ENCODE measurements around the gene CNOT8.
"Not testable (repeated sequence)": the region's sequence is repeated elsewhere in the genome, so short reads cannot be mapped to it uniquely, and the experiment has no call there.

The CNOT8 gene

DNA sequence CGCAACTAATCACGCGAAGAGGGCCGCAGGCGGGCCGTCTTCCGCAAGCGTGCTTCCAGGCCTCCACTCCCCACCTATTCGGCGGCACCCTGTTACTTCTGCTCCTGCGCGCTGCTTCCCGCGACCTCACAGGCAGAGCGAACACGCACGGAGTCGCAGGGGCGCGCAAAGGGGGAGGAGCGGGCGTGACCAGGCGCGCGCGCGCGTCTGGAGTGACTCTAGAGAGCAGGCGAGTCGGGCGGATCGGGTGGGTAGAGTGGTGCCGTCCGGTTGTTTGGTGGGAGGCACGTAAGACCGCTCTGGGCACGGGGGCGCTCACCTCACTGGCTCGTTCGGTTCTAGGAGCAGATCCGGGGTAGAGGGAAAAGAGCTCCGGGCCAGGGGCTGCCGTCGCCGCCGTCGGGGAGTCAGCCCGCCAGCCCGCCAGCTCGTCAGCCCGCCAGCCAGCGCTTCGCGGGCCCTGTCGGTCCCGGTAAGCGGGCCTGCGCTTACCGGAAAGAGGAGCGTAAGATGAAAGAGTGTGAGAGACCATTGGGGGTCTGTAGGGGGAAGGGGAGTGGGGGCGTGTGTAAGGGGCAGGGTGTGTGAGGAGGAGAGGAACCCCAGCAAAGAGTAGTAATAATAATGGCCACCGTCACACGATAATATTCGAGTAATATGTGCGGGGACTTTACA is at the start of gene CNOT8:
TSS of gene CNOT8 (plus strand) at position 331 of the 675 bp plus-strand sequence. CDS start 4,652 bp downstream, outside the sequence.
- TF ChIP-seq JUND (IDR thresholded peaks at IDR 0.05; ENCODE audit: low read depth): no peak
- in situ Hi-C loops (cut with HindIII; ENCODE audit: low pct_unique_long_range_greater_than_20kb, low sequenced_read_pairs): no loop called here

DNA sequence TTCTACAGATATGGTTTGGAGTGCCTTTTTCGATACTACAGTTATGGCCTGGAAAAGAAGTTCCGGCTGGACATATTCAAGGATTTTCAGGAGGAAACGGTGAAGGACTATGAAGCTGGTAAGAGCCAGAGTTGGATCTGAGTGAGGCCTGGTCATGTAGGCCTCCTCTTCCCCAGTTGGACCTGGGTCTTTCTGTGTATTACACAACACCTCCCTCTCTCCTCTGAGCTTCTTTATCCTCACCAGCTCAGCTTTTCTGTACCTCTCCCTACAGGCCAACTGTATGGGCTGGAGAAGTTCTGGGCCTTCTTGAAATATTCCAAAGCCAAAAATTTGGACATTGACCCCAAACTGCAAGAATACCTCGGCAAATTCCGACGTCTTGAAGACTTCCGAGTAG is 47.2 kb upstream of the CNOT8 start:
- TF ChIP-seq JUND (IDR thresholded peaks at IDR 0.05; ENCODE audit: low read depth): no peak
- in situ Hi-C loops (cut with HindIII; ENCODE audit: low pct_unique_long_range_greater_than_20kb, low sequenced_read_pairs): no loop called here
- DNase-seq (ENCODE audit: low read depth in 1 of 2, low spot score in 1 of 2): no peak

More for the DNA sequence above, at the start of gene CNOT8:
- peak; percentile 83 to 99 for DNase-seq (ENCODE audit: low read depth in 1 of 2, low spot score in 1 of 2)

DNA sequence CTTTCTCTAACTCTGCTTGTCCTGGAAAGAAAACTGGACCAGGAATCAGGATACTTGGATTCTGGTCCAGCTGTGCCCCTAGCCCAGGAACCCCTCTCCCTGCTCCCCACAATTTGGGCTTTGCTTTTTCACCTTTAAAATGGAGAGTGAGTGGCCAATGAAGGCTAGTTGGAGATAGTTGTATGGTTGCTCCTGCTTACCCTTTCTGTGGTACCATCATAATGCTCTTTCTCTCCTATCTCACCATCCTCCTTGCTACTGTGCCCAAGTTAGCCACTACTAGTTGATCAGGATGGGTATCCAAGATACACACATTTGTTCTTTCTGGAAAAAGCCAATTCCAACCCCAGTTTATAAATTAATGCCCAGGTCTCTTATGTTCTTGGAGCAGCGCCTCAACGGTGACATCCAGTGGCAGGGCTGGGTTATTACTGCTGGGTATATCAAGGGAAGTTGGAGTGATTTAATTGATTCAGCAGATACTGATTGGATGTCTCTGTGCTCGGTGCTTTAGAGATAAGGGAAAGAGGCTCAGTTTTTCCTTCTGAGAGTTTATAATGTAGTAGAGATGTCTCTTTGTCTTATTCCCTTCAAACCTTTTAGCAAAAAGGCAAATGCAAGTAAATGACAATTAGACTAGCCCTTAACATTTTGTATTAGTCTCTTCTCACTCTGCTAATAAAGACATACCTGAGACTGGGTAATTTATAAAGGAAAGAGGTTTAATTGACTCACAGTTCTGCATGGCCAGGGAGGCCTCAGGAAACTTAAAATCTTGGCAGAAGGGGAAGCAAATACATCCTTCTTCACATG is 46.6 kb upstream of the CNOT8 start:
- in situ Hi-C loops (cut with HindIII; ENCODE audit: low pct_unique_long_range_greater_than_20kb, low sequenced_read_pairs): no loop called here
- no peak for TF ChIP-seq JUND (IDR thresholded peaks at IDR 0.05; ENCODE audit: low read depth)
- DNase-seq (ENCODE audit: low read depth in 1 of 2, low spot score in 1 of 2): peak; percentile 54 to 74

- no peak for TF ChIP-seq JUND (IDR thresholded peaks at IDR 0.05; ENCODE audit: low read depth)
- in situ Hi-C loops (cut with HindIII; ENCODE audit: low pct_unique_long_range_greater_than_20kb, low sequenced_read_pairs): no loop called here
These were observed 45.3 kb upstream of the CNOT8 start for GRCh38 chr5:154813158-154813557.

DNA sequence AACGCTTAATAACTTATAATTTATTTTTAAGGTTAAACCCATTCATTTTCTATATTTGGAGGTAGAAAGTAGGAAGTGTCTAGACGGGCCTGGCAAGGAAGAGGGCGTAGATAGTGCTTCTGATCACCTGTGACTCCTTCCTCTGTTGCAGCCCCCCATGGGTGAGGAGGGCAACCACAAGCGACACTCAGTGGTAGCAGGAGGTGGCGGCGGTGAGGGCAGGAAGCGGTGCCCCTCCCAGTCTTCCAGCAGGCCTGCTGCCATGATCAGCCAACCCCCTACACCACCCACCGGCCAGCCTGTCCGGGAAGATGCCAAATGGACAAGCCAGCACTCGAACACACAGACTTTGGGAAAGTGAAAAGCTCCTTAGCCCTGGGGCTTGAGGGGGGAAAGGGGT is 44.7 kb upstream of the CNOT8 start:
- no peak for DNase-seq (ENCODE audit: low read depth in 1 of 2, low spot score in 1 of 2)
- no peak for TF ChIP-seq JUND (IDR thresholded peaks at IDR 0.05; ENCODE audit: low read depth)
- in situ Hi-C loops (cut with HindIII; ENCODE audit: low pct_unique_long_range_greater_than_20kb, low sequenced_read_pairs): no loop called here

More at GRCh38 chr5:154813158-154813557, 45.3 kb upstream of the CNOT8 start:
- no peak for DNase-seq (ENCODE audit: low read depth in 1 of 2, low spot score in 1 of 2)

DNA sequence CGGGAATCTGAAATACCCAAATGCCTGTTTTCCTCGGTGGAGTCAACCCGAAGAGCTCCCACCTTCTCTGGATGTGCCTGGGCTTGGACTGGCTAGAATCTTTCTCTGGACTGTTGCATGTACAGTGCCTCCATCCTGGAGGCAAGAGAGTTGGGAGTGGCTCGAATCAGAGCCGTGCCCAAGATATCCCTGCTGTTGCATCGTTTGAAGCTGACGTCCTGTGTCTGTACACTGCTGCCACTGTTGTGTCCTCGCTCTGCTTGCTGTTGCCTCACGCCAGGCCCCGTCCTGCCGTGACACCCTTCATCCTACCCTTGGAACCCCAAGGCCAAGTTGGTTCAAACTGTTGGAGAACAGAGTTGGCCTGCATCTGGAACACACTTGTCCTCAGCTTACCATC is 43.4 kb upstream of the CNOT8 start:
- in situ Hi-C loops (cut with HindIII; ENCODE audit: low pct_unique_long_range_greater_than_20kb, low sequenced_read_pairs): no loop called here
- no peak for DNase-seq (ENCODE audit: low read depth in 1 of 2, low spot score in 1 of 2)
- TF ChIP-seq JUND (IDR thresholded peaks at IDR 0.05; ENCODE audit: low read depth): no peak

GRCh38 chr5:154815684-154816247 is 42.7 kb upstream of the CNOT8 start:
- DNase-seq (ENCODE audit: low read depth in 1 of 2, low spot score in 1 of 2): no peak
- TF ChIP-seq JUND (IDR thresholded peaks at IDR 0.05; ENCODE audit: low read depth): no peak
- in situ Hi-C loops (cut with HindIII; ENCODE audit: low pct_unique_long_range_greater_than_20kb, low sequenced_read_pairs): no loop called here

DNA sequence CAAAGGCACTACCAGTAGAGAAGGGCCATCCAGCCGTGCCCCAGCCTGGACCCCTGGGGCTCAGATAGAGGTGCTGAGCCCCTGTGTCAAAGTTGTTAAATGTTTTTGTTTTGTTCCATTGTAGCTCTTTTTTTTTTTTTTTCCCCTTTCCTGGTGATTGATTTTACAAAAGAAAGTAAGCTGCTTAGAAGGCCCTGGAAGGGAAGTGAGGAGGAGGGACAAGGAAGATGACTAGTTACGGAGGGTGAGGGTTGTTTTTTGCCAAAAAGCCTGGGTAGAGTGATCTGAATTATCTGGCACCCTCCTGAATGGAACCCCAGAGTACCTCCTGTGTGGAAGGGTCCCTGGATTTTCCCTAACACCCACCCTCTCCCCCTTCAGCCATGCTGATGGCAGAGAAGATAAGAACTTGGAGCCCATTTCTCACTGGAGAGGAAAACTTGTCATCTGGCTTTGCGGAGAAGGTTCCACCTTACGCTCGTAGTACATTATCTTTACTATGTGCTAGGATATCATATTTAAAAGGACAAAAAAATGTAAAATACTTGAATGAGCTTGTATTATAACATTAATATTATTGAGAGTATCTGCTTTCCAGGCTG is 41.4 kb upstream of the CNOT8 start:
- in situ Hi-C loops (cut with HindIII; ENCODE audit: low pct_unique_long_range_greater_than_20kb, low sequenced_read_pairs): no loop called here
- TF ChIP-seq JUND (IDR thresholded peaks at IDR 0.05; ENCODE audit: low read depth): no peak
- no peak for DNase-seq (ENCODE audit: low read depth in 1 of 2, low spot score in 1 of 2)

- no peak for TF ChIP-seq JUND (IDR thresholded peaks at IDR 0.05; ENCODE audit: low read depth)
- DNase-seq (ENCODE audit: low read depth in 1 of 2, low spot score in 1 of 2): no peak
- in situ Hi-C loops (cut with HindIII; ENCODE audit: low pct_unique_long_range_greater_than_20kb, low sequenced_read_pairs): no loop called here
These were observed 40.6 kb upstream of the CNOT8 start for GRCh38 chr5:154817815-154818214.

DNA sequence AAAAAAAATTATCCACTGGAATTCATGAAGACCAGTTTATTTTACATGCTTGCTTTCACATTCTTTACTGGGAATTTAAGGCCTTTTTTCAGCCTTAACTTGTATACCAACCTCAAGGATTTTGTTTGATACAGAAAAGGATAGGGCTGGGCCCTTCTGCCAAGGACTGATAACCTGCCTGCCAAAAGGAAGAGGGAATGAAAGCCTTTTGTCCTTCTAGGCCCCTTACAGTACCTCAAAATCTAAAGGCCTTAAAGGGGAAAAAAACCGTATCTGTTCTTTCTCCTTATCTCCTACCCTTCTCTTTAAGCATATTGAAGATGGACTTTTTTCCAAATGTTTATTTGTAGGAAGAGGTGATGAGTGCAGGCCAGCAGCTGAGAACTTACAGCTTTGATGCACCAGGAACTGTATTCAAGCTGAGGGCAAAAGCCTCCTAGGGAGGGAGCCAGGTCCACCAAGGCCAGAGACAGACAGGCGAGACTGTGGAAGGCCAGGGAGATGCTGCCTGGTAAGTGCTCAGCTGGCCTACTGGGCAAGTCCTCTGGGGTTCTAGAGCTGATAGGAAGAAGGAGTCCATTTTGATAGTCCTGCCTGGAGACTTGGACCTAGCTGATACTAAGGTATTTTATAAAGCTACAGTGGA is 39.8 kb upstream of the CNOT8 start:
- no peak for DNase-seq (ENCODE audit: low read depth in 1 of 2, low spot score in 1 of 2)
- in situ Hi-C loops (cut with HindIII; ENCODE audit: low pct_unique_long_range_greater_than_20kb, low sequenced_read_pairs): no loop called here
- no peak for TF ChIP-seq JUND (IDR thresholded peaks at IDR 0.05; ENCODE audit: low read depth)

- DNase-seq (ENCODE audit: low read depth in 1 of 2, low spot score in 1 of 2): no peak
- no peak for TF ChIP-seq JUND (IDR thresholded peaks at IDR 0.05; ENCODE audit: low read depth)
- in situ Hi-C loops (cut with HindIII; ENCODE audit: low pct_unique_long_range_greater_than_20kb, low sequenced_read_pairs): no loop called here
These were observed 38.9 kb upstream of the CNOT8 start for GRCh38 chr5:154819546-154819945.

DNA sequence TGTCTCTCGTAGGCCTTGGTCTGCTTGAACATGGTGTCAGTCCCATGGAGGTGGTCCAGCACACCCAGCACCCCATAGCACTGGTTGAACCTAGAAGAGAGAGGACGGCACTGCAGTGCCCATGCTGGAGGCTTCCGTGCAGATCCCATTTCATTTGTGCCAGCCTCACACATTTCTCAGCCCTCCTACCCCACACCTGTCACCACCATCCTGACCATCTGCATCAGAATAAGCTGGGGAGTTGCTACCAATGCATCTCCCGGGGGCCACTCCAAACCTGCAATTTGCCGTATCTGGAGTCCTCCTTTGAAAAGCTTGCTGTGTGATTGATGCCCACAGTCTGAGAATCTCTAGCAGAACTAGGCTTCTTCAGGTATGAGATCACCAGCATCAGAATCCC is 38.0 kb upstream of the CNOT8 start:
- in situ Hi-C loops (cut with HindIII; ENCODE audit: low pct_unique_long_range_greater_than_20kb, low sequenced_read_pairs): no loop called here
- no peak for TF ChIP-seq JUND (IDR thresholded peaks at IDR 0.05; ENCODE audit: low read depth)
- DNase-seq (ENCODE audit: low read depth in 1 of 2, low spot score in 1 of 2): no peak

GRCh38 chr5:154822896-154823295 is 35.5 kb upstream of the CNOT8 start:
- in situ Hi-C loops (cut with HindIII; ENCODE audit: low pct_unique_long_range_greater_than_20kb, low sequenced_read_pairs); DNase-seq (ENCODE audit: low read depth in 1 of 2, low spot score in 1 of 2): not testable (repeated sequence)

Data from T47D (cell line).